HG02623 (cell line): ENCODE results near the gene RSPH10B2.
"Not testable (repeated sequence)": the region's sequence is repeated elsewhere in the genome, so short reads cannot be mapped to it uniquely, and the experiment has no call there.

Source experiments
- ATAC-seq: cut with Tn5 transposase; IDR thresholded peaks from one replicate; pipeline ENCODE4 v1.9.1; 2021; ENCODE audit warnings: moderate library complexity; ENCODE audit not compliant: unreplicated experiment

RSPH10B2 gene

DNA sequence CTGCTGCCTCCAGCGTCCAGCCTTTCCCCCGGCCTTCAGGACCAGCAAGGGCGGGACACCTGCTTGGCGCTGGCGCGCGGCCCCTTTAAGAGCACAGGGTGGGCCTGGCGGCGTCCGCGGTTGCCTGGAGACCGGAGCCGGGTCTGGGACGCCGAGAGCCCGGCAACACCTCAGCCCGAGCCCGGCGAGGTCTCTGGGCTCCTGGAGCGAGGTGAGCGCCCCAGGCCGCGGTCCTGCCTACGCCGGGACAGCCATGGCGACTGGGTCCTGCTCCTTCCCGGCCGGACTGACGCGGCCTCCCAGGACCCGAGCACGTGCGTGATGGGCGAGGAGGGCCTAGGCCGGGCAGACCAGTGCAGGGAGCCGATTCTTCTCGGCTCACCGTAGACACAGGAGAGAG is at the start of gene RSPH10B2:
TSS of gene RSPH10B2 (plus strand) at position 140 of the 400 bp plus-strand sequence. CDS start 3,575 bp downstream, outside the sequence.
- ATAC-seq = not testable (repeated sequence)

DNA sequence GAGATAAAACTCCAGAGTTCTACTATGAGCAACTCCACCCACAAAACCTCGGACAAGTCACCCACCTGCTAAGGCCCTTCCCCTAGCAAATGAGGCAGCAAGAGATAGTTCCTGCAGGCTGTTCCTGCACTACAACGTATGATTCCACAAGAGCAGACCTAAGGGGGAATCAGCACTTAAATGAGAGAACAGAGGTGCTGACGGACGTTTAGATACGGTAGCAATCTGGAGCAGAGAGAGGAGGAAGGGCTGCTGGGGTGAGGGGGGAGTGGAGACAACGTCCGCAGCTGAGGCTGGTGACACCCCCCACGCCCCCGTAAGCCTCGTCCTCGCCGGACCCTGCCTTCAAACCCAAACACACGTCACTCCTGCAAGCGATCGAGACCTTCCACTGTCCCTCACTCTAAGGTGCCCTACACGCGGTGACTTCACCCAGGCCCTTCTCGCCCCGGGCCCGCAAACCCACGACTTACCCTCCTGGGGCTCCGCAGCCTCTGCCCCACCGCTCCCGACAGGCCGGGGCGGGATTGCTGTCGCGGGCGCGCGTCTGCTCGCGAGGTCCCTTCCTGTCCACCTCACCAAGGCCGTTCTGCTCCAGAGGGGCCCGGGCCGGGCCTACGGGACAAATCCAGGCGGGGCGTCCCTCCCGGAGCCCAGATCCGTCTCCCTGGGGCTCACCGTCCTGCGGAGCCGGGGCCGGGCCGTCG is 47.8 kb upstream of the RSPH10B2 start:
- peak; percentile 15 for ATAC-seq

DNA sequence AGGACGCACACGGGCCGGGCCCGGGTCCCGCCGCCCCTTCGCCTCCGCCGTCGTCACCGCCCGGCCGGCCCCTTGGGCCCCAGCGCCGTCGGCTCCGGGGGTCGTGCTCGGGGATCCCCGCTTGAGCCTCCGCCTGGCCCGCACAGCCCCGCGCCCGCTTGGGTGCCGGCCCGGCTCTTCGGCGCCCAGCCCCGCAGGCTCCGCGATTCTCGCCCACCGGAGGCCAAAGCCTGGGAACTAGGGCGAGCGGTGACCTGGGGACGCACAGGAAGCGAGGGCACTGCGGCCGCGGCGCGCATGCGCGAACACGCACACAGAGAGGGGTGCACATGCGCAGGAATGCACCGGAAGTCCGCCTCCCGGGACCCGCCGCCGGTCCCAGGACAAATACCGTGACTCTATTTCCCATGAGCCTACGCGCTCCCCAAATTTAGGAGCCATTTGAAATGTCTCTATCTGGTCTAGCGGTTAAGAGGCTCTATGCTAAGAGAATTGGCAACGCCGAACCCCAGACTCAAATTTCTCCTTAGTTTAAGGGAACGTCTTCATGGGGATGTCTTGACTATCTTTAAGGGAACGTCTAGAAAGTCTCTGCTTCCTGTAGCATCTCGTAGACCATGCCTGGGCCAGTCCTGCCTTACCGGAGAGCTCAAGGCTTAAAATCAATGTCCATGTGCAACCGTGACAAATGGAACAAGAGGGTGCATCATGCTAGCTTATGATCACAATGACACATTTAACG is 47.1 kb upstream of the RSPH10B2 start, which contains the start of gene ZNF12:
TSS of gene ZNF12 (minus strand) at position 282 of the 742 bp plus-strand sequence. CDS start 1,774 bp downstream, outside the sequence.
- peak; percentile 90 for ATAC-seq

DNA sequence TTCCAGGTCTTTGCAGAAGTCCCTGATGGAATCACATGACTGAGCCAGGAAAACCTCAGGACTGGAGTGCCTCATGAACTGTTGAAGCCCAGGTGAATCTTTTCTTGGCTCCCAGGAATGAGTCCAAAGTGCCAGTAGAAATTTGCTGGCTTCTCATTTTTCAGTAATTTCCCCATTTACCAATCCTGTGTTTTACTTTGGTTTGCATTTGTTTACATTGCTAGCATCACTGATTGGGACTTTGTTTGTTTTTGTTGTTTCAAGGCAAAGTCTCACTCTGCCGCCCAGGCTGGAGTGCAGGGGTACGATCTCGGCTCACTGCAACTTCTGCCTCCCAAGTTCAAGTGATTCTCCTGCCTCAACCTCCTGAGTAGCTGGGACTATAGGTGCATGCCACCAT is 45.6 kb upstream of the RSPH10B2 start:
- ATAC-seq = no peak

DNA sequence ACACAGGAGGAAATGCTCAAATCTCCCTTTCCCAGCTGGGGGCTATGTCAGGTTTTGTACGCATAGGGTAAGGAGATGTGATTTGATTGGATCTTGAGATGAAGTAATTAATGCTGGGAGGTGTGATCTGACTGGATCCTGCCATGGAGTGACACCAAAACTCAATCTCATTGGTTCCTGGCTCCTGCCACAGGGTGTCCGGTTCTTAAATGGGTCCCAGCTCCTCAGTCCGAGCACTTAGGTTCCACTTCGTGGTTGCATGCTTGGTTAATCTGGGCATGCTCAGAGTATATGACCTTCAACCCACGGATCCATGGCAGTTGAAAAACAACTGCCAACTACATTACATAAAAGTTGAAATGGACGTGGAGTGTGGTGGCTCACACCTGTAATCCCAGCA is 44.1 kb upstream of the RSPH10B2 start:
- ATAC-seq = no peak

DNA sequence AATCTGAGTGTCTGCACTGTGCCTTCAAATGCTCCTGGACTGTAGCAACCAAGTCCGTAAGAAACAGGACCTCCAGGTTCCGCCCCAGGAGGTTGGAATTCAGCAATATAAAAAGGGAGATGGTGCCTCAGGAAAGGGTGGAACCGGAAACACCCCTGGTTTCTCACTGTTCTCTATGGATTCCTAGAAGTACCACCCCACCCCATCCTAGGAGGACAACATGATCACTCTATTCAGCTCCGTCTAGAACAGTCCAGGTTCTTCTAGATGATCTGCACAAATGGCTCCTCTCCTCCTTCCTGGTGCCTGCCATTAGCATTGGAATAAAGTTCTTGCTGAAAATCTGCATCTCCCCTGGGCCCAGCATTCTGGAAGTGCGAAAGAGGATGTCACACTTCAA is 39.5 kb upstream of the RSPH10B2 start:
- no peak for ATAC-seq

DNA sequence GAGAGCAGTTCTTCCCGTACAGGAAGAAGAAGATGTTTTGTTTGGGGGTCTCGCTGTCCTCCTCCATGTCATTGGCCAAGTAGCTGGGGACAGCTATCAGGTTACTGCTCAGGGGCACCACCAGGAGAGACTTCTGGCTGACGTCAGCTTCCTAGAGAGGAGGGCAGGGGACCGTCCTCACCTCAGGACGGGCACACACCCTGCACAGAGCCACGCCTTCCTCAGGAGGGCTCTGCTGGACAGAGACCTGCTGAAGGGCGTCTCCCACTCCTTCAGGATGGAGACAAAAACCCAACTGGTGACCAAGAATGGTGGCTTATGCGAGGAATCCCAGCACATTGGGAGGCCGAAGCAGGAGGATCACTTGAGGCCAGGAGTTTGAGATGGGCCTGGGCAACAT is 38.0 kb upstream of the RSPH10B2 start:
- not testable (repeated sequence) for ATAC-seq

DNA sequence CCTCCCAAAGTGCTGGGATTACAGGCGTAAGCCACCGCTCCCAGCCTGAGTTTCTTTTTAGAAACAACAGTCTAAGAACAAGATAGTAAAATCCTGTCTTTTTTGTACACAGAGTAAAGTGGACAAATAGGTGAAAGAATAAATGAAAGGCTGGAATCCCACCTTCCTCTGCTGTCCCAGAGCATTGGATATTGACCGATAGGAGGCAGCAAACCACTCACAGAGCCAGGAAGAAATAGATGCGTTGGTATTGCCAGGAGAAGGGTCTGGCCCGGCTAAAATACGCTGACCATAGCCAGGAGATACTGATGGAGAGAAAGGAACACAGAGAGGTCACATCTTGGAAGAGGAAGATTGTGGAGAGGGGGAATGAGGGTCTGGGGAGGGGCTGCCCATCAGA is 35.8 kb upstream of the RSPH10B2 start:
- no peak for ATAC-seq

DNA sequence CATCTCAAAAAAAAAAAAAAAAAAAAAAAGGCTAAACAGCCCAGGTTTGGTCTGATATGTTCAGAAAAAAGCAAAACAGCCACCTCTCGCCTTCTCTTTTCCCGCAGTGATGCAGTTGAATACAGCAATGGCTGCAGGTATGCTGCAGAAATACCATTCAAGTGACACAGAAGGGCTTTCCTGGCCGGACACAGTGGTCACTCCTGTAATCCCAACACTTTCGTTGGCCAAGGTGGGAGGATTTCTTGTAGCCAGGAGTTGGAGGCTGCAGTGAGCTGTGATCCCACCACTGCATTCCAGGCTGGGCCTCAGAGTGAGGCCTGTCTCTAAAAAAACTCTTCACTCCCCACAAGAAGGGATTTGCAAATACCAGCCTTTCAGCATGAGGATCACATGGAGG is 29.6 kb upstream of the RSPH10B2 start:
- not testable (repeated sequence) for ATAC-seq

DNA sequence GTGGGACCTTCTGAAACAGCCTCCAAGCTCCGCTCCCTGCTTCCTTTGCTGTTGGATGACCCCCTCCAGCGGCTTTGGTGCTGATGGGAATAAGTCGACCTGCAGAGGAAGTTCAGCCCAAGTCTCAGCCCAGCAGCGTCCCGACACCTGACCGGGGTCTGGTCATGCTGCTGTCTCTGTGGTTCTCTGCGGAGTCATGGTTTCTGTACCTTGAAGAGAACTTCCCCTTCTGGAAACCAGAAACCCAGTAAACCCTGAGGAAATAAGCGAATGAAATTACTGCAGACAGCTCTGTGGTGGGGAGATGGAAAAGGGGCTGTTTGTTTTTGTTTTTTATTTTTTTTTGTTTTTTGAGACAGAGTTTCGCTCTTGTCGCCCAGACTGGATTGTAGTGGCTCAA is 28.9 kb upstream of the RSPH10B2 start:
- ATAC-seq = peak; percentile 58

DNA sequence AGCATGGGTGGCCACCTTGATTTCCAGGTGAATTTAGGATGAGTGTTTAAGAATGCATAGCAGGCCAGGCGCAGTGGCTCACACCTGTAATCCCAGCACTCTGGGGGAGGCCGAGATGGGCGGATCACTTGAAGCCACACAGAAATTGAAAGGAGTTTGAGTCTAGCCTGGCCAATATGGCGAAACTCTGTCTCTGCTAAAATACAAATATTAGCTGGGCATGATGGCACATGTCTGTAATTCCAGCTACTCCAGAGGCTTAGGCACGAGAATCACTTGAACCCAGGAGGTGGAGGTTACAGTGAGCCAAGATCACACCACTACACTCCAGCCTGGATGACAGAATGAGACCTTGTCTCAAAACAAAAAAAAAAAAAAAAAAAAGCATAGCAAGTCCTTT is 27.6 kb upstream of the RSPH10B2 start:
- not testable (repeated sequence) for ATAC-seq

DNA sequence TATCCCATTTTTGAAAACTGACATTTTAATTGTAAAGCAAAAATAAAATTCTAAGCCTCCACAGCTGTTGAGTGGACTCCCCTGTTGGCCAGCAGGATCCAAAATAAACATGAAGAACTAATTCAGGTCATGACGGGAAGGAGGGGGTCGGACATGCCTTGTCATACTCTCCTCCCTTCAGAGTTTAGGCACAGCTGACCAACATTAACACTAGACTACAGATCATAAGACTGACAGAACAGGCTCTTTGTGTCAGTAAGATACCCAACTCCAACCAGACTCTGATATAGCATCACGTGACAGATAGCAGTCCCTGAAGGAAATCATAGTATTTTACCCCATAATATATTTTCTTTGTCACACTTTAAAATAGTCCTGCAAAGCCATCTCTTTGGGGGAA is 26.2 kb upstream of the RSPH10B2 start:
- ATAC-seq = no peak

DNA sequence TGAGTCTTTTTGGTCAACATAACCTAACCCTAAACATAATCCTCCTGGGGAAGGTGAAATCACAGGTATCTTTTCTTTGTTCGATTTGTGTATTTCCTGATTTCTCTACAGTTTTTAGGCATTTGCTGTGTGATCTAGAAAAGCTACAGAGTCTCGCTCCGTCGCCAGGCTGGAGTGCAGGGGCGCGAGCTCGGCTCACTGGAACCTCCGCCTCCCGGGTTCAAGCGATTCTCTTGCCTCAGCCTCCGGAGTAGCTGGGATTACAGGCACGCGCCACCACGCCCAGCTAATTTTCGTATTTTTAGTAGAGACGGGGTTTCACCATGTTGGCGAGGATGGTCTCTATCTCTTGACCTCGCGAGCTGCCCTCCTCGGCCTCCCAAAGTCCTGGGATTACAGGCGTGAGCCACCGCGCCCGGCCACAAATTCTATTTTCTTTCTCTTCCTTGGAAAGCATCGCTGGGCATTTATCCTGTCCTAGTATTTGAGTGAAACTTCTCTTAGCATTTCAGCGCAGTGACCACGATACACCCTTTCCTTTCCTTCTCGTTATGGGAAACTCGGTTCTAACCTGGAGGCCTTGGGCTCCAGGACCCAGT is 24.9 kb upstream of the RSPH10B2 start:
- ATAC-seq = not testable (repeated sequence)

DNA sequence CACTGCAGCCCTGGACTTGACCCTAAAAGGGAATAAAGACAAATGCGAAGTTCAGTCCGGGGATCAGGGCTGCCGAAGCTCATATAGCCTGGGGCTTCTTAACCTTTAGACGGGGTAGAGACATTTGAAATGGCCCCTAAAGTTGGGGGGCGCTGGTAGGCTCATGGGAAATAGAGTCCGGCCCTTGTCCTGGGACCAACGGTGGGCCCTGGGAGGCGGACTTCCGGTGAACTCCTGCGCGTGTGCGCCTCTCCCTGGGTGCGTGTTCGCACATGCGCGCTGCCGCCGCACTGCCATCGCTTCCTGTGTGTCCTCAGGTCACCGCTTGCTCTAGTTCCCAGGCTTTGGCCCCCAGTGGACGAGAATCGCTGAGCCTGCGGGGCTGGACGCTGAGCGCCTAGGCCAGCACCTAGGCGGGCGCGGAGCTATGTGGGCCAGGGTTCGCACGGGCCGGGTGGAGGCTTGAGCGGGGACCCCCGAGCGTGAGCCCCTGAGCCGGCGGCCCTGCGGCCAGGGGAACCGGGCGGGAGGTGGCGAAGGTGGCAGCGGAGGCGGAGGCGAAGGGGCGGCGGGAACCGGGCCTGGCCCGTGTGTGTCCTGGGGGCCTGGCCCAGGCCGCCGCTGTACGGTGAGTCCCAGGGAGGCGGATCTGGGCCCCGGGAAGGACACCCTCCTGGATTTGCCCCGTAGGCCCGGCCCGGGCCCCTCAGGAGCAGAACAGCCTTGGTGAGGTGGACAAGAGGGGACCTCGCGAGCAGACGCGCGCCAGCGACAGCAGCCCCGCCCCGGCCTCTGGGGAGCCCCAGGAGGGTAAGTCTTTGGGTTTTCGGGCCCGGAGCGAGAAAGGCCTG is 24.2 kb upstream of the RSPH10B2 start:
- ATAC-seq = peak; percentile 93

DNA sequence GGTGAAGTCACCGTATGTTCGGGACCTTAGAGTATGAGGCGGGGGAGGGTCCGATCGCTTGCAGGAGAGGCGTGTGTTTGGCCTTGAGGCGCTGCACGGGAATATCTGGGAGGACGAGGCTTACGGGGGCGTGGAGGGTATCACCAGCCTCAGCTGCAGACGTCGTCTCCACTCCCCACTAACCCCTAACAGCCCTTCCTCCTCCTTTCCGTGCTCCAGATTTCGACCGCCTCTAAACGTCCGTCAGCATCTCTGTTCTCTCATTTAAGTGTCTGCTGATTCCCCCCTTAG is 23.6 kb upstream of the RSPH10B2 start:
- no peak for ATAC-seq

DNA sequence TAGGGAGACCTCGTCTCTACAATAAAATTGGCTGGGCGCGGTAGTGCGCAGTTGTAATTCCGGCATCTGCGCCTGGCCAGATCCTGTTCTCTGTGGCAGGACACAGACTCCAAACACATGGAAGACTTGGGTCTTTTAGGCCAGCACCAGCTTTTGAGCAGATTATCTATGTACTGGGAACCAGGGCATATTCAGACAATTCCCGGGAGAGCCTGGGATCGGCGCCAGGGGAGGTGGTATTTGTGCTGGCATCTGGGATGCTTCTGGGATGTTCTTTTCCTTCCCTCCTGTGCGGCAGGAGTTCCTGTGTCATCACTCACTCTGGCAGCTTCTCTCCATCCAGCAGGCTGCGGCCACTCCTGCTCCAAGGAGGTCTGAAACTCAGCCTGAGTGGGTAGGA is 15.5 kb upstream of the RSPH10B2 start:
- not testable (repeated sequence) for ATAC-seq

DNA sequence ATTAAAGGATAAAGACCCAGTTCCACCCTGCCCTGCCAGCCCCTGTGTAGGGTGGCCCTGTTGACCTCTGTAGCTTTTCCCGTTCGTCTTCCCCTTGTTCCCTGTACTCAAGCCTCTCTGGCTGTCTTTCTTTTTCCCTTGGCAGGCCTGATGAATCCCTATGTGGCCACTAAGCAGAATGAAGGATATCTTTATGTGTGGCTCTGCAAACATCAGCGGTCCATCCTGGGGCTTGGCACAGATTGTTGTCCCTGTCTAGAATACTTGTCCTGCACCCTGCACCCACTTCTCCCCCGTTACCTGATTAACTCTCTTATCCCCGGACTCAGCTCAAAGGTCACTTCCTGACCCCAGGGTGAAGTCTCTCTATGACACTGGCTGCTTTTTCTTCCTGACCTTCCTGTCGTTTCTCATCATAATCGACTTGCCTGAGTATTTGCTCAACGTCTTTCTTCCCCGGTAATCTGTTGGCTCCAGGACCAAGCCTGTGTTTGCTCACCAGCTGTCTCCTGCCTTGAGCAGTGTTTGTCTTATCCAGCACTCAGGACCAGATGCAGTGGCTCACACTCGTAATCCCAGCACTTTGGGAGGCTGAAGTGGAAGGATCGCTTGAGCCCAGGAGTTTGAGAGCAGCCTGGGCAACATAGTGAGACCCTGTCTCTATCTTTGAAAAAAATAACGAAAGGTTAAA is 9.3 kb upstream of the RSPH10B2 start:
- ATAC-seq = not testable (repeated sequence)

DNA sequence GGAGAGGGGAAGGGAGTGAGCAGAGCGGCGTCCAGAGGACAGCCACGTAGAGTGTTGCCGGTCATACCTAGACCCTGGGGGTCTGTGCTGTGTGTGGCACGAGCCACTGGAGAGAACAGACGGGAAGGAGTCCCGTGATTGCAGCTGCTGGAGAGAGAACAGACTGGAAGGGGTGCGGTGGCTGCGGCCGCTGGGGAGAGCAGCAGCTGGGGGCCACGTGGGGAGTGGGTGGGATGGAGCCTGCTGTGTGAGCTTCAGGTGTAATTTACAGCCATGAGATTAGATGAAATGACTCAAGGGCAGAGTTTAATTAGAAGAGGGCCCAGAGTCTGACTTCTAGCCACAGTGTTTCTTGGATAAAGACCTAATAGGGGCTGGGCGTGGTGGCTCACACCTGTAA is 4.6 kb upstream of the RSPH10B2 start:
- not testable (repeated sequence) for ATAC-seq

DNA sequence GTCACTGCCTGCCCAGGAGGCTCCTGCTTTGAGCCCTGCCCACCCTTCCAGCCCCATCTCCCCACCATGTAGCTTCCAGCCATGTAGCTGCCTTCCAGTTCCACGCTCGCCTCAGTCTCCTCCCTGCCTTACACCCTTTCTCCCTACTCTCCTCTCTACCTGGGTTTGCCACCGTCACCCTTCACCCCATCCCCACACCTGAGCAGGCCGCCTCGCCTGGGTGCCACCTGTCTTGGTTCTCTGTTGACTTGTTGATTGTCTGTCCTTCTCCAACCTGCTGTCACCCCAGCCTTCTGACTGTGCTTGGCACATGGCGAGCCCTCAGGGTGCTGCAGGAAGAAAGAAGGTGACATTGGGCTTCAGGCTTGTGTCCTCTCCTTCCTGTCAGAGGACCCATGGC is 3.7 kb upstream of the RSPH10B2 start:
- not testable (repeated sequence) for ATAC-seq

DNA sequence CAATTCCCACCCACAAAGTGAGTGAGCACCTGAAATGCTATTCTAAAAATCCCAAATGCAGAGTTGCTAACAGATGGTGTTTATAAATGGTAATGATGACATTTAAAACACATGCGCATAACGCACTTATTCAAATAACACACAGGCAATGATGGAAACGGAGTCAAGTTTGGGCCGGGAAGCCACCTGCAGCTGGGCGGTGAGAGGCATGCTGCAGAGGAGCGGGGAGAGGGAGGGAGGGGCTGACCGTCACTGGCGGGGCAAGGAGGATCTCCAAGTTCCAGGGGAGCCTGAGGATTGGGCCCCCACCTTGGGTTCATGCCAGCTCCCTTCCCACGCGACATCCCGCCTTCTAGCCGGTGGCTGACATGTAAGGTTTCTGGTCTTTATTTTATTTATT is 7.3 kb downstream of the RSPH10B2 start:
- ATAC-seq = not testable (repeated sequence)
